GM18508 (cell line): Measurements from ENCODE around the gene HLA-F.

Experiments used
- ATAC-seq: cut with Tn5 transposase; IDR thresholded peaks from one replicate; pipeline ENCODE4 v1.9.1; 2021; ENCODE audit warnings: moderate number of reproducible peaks; ENCODE audit not compliant: insufficient read depth, unreplicated experiment

HLA-F gene

DNA sequence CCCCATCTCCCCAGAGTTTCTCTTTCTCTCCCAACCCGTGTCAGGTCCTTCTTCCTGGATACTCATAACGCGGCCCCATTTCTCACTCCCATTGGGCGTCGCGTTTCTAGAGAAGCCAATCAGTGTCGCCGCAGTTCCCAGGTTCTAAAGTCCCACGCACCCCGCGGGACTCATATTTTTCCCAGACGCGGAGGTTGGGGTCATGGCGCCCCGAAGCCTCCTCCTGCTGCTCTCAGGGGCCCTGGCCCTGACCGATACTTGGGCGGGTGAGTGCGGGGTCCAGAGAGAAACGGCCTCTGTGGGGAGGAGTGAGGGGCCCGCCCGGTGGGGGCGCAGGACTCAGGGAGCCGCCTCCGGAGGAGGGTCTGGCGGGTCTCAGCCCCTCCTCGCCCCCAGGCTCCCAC, at the start of gene HLA-F:
Gene HLA-F (plus strand): TSS at position 173 of the 404 bp plus-strand sequence. CDS start 30 bp downstream, at position 203.
- ATAC-seq = no peak

DNA sequence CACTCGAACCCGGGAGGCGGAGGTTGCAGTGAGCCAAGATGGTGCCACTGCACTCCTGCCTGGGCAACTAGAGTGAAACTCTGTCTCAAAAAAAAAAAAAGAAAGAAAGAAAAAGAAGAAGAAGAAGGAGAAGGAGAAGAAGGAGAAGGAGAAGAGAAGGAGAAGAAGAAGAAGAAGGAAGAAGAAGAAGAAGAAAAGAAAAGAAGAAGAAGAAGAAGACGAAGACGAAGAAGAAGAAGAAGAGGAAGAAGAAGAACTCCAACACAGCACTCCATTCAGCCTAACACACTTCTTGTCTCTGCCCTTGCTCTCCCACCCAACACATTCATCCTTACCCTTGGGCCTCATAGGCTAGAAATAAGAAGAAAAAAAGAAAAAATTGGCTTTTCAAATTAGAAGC, 49.2 kb upstream of the HLA-F start:
- no peak for ATAC-seq

DNA sequence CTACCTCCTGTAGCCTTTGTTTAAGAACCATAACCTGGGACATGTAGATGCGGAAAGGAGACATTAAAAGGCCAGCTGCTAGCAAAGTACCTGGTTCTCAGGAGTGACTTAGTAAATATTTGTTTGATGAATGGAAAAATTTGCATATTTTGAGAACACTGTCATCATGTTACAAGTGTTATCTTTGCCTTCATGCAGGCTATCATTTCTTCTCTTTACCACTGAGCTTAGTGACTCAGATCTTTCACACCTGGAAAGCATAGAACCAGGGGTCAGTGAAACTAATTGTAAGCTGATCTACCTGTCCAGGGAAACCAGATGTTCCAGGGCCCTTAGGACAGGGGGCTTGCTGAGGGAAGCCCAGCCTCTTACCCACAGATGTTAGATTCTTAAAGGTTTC, 47.7 kb upstream of the HLA-F start:
- ATAC-seq = no peak

DNA sequence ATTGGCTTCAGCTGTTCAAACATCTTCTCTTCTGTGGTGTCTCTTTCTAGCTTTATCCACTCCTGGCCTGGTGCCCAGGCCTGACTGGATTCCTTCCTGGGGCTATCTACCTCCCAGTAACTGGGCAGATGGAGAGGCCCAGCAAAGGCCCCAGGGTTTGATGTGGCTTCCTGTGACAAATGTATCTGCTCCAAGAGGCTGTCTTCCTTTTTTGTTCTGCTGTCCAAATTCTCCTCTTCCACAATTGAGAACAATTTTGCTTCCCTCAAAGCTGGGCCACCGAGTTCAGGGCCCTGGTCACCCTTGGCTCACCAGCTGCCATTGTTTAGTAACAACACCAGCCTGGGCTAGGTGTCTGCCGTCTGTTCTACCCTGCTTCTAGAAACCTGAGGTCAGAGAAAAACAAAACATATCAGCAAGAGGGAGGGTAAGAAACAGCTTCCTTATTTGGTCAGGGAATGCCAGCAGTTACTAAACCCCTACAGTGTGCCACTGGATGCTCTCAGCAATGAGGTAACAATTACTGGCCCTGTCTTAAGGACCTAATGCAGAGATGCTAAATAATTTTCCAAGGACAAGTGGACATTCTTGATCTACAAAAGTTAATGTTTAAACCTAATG, 46.1 kb upstream of the HLA-F start:
- no peak for ATAC-seq

DNA sequence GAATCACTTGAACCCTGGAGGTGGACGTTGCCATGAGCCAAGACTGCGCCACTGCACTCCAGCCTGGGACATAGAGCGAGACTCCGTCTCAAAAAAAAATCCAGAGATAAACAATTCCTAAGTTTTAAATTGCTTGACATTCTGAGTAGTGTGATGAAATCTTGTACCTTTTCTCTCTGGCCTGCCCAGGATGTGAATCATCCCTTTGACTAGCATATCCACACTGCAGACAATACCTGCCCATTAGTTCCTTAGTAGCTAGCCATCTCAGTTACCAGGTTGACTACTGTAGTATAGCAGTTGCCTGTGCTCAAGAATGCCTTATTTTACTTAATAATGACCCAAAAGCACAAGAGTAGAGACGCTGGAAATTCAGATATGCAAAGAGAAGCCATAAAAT, 45.1 kb upstream of the HLA-F start:
- no peak for ATAC-seq

DNA sequence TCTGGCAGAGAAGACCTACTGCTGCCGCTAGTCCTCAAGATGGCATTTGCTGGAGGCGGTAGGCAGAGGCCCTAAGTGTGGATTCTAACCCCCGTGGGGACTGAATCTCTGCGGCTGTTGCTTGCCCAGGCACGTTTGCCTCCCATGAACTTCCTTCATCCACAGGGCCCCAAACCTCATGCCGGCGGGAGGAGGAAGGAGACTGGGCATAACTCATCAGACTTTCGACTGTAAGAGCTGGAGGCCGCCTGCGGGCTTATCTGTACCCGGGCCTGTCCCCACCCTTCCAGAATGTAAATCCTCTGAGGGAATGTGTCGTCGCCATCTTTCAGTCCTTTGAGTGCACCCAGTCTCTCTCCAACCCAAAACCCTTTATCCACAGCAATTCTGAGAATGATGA, 43.3 kb upstream of the HLA-F start:
- ATAC-seq = no peak

DNA sequence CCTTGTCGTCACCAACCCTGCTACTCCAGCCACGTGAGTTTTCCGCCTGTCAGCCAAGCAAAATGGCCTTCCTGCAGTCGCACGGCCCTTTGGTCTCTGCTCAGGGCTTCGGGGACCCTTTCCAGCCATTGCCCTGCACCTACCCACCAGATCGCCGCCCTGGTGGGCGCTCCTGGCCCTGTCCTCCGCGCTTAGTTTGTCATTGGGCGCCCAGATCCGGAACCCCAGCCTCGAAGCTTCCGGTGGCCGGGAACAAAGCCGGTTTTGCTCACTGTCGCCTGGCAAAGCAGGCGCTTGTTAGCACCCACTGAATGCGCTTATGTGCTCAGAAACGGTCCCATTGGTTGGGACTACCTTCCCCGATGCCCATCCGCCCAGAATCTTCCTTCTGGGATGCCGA, 42.8 kb upstream of the HLA-F start:
- ATAC-seq = no peak

DNA sequence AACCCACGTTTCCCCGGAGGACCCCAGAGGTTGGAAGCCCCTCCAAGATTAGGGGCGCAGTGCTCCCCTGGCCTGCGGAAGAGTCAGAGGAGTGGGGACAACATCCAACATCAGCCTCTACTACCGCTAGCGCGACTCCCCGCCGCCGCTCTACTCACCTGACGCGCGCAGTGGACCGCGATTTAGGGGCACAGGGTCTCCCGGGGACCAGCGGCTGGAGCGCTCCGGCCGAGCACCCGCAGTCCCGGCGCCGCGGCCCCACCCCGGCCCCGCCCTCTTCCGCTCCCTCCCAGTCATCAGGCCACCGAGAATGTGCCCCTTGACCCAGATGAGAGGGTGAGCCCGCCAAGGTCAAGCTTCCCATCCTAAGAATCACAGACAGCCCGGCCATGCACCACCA, 42.3 kb upstream of the HLA-F start, which contains the start of gene ZFP57:
Gene ZFP57 (minus strand): TSS at position 249 of the 400 bp plus-strand sequence. CDS start 4,149 bp downstream, outside the sequence.
- no peak for ATAC-seq

DNA sequence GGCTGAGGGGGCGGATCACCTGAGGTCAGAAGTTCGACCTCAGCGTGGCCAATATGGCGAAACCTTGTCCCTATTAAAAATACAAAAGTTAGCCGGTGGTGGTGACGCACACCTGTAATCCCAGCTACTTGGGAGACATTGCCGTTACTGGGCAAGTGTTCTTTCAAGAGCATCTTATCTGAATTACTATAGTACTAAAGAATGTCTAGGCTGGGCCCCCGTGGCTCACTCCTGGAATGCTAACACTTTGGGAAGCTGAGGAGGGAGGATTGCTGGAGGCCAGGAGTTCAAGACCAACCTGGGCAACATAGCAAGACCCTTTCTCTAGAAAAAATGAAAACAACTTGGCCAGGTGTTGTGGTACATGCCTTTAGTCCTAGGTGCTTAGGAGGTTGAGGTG, 41.4 kb upstream of the HLA-F start:
- no peak for ATAC-seq

DNA sequence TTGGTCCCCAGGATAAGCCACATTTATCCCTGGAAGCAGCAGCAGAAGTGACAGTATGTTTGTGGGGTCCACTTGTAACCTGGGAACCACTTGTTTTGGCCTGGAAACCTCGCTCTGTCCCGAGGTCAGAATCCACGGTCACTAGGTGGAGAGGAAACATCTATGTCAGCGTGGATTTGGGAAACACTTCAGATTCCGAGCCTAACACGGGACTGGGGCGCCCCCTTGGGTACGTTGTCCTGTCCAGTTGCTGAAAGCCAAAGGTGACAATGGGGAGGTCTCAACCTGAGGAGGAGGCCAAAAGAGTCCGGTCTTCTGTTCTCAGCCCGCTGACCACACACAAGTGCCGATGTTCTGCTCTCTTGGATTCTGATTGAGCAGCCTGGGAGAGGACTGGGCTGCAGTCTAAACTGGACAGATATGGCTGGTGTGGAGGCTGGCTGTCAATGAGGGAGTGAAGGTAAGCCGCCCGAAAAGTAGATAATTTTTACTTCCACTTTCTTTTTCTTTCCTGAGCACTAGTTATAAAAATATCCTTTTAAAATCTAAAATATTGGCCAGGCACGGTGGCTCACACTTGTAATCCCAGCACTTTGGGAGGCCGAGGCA, 37.4 kb upstream of the HLA-F start:
- ATAC-seq = no peak

DNA sequence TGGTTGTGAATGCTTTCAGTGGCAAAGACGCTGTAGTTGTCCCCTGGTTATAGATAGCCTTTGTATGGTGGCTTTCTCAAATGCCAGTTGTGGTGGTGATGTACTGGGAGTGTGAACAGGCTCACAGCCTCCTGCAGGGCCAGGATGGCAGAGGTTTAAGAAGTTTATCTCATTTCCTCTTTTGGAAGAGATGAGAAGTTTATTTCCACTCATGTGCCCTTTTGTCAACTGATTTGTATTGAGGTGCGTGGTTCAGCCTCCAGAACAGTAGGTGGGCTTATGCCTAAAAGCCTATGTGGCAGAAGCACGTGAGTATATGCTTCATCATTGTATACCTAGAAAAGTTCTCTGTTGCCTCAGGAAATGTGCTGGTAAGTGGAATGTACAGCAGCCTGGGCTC, 28.6 kb upstream of the HLA-F start:
- ATAC-seq = no peak

DNA sequence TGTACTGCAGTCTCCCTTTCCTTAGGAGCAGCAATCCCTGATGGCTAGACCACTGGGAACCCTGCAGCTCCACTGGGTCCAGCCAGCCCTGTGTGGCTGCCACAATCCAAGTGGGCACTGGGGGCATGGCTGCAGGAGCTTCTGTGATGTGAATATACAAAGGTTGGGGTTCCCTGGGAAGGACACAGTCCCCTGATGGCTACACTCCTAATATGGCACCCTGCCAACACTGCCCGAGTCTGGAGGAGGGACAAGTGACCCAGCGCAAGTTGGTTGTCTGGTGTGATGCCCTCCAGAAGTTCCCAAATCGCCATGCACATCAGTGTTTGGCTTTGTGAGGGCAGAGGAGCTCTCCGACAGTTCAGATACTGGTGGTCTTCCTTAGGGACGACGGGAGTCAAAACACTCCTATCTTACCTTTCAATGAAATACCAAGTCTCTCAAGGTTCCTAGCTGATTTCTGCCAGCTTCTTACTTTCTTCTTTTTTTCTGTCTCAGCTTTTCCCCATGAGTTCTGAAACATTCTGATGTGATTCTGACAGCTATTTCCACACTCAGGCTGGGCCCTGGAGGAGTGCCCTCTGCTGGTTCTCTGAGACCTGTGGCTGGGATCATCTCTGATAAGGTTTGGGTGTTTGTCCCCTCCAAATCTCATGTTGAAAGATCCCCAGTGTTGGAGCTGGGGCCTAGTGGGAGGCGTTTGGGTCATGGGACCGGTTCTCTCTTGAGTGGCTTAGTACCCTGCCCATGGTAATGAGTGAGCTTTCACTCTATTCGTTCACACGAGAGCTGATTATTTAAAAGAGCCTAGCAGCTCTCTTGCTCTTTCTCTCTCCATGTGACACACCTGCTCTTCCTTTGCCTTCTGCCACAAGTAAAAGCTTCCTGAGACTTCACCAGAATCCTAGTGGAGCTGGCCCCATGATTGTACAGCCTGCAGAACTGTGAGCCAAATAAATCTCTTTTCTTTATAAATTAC, 26.8 kb upstream of the HLA-F start:
- ATAC-seq = no peak

DNA sequence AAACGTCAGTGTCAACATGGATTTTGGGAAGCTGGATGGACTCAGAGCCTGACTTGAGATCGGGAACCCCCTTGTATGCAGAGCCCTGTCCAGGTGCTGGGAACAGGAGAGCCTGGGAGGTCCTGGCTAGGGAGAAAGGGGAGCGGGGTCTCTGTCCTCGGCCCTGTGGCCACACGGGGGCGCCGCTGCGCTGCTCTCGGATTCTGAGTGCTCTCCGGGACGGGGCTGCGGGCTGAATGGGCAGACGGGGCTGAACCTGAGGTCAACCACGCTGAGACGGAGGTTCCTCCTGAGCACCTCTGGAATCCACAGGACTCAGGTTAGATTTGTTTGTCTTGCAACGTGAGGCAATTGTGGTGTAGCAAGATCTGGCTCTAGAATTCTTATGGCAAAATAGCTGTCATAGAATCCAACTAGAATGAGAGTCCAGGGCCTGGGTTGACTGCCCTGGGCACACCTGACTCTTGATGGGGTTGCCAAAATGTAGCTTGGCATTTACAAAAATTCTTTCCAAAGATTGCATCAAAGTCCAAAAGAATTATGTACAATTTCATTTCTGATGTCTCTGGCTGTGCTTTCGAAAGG, 20.6 kb upstream of the HLA-F start:
- ATAC-seq = no peak

DNA sequence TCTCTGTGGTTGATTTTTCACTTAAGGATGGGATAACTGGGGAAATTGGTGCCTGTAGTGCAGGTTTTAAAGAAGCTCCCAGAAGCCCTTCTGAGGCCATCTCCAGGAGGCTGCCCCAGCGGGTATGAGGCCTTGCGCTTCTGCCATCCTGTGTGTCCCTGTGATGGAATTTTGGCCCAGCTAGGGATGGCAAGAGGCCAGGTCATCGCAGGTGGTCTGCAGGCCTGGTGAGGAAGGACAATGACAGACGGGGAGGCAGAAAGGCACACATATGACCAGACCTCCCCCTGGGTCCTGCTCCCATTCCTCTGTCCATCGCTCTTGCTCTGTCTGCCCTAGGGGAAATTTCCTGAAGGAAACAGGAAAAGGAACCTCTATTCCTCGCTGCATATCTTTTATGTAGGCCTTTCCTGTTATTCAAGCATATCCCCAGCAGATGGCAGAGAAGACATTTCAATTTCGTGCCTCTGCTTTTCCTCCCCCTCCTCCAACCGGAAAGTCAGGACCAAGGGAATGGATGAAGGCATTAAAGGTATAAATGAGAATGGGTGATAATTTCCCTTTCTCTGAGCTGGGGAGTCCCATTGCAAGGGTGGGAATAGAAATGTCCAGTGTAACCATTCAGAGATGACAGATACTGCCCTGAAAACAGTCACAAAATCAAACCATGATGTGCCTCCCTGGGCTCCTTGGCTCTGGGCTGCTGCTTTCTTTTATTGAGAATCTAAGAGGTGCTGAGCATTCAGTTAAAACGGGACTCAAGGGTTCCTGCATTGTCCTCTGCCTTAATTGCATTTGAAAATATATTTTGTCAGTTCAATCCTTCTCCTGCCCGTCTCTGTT, 17.6 kb upstream of the HLA-F start:
- ATAC-seq = no peak

DNA sequence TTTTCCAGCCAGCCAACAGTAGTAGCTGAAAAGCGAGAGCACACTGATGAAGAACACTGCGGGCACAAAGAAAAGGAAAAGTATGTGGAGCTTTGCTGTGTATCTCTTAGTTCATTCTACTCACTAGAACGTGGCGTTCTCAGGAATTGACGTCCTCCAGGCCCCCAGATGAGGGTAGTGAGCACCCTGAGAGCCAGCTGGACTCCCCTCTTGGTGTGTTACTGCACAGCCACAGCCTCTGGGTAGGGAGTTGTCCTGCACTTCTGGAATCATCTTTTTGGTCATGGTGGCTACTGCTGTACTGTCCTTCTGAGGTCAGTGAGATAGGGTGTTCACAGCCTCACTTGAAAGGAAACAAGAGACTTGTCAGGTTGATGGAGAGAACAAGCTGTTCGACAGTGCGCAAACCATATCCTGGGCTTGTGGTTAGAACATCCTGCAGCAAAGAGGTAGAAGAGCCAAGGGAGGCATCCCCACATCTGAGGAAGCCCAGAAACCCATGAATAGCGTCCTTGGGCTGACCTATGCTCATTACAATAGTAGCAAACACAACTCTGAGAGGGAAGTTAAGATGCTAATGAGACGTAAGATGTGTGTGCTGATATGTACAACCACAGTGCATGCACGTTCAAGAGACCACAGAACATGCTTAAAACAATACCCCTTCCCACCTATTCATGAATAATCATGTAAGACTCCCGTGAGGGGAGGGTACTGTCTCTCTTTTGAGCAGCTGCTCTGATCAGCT, 14.6 kb upstream of the HLA-F start:
- ATAC-seq = no peak

DNA sequence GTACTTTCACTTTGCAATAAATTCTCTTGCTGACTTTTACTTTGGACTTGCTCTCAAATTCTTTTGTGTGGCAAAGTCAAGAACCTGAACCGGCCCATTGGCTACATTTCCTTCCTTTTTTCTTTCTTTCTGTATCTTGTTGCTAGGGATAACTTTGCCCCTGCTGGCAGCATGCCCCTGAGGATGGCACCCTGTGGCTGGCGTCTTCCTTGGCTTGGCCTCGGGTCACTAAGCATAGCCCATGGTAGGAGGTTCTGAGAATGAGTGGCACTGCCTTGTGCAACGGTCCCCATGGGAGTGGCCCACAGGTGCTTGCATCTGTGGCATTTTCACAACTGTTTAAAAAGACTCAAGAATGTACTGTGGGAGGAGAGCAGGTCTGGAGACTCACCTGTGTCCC, 14.0 kb upstream of the HLA-F start:
- ATAC-seq = no peak

DNA sequence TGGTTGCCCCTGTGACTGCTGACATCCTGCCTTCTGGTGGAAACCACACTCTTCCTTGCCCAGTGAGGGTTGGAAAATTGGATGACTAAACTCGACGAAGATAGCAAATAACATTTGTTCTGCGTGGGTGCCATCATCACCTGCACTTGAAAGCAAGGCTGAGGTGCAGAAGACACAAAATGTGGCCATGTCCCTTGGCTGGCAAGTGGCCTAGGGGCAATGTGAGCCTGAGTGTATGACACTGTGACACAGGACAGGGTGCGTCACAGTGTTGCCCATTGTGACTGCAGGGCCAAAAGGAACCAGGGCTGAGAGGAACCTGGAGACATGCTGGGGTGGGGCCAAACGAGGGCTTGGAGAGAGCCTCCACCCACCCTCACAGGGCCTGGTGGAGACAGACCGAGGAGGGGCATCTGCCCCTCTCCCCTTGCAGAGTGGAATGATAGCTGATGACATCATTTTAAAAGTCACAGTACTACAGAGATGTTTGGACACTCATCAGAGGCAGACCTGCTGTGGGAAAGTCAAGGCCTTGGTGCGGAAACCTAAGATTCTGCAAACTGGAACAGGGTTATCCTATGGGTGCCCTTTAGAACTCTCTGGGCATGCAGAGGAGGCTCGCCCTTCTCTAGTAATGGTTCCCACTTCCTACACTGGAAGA, 12.8 kb upstream of the HLA-F start:
- ATAC-seq = no peak

DNA sequence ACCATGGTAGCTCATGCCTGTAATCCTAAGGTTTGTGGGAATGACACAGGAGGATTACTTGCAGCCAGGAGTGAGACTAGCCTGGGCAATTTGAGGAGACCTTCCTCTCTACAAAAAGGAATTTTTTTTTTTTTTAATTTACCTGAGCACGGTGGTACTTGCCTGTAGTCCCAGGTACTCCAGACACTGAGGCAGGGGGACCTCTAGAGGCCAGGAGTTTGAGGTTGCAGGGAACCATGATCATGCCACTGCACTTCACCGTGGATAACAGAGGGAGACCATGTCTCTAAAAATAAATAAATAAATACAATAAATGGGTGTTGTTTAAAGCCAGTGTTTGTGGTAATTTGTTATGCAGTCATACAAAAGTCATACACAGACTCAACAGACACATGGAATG, 2.4 kb upstream of the HLA-F start:
- ATAC-seq = no peak
